CD4-positive, alpha-beta T cell (primary cell): ENCODE results near the gene GPR35. TPM values are rescaled to one million over a fixed set of nuclear protein-coding genes. Genes with fewer than 3 reads are reported as not detected.

Experiments used
- ATAC-seq: fragments of 200-7000 bp; cut with Tn5 transposase; one replicate; pipeline ENCODE4 v1.10.0; 2022; ENCODE audit warnings: mild to moderate bottlenecking; ENCODE audit not compliant: poor library complexity
- CTCF ChIA-PET: fragments of 350-600 bp; sonication (Branson Sonifier 250); formaldehyde crosslinking; loops from one replicate; lab custom pipeline; 2021; ENCODE audit warnings: antibody characterized with exemption, inconsistent platforms; lab: Charles Lee
- POLR2A ChIA-PET: fragments of 350-600 bp; sonication (Branson Sonifier 250); formaldehyde crosslinking; loops from one replicate; lab custom pipeline; 2021; ENCODE audit warnings: antibody characterized with exemption, inconsistent platforms; lab: Charles Lee
- DNase-seq, 14 experiments: peaks; one replicate each; pipeline ENCODE4 v3.0.0-alpha.2; 2013 to 2020; ENCODE audit warnings: mixed read lengths in 2 of 14
- H3K27ac ChIP-seq, 2 donors: one replicate each; pipeline versions ENCODE4 v1.5.1 to v1.7.0; 2013; ENCODE audit warnings: low read length in 2 of 2, low read depth in 1 of 2, mild to moderate bottlenecking in 1 of 2
- H3K27me3 ChIP-seq, 2 experiments: 1 replicate in 1 of 2; 2 replicates in 1 of 2; pipeline versions ENCODE4 v1.6.1 to v1.7.0; 2013; ENCODE audit warnings: low read length in 2 of 2, control low read depth in 1 of 2, mild to moderate bottlenecking in 1 of 2, moderate library complexity in 1 of 2; ENCODE audit not compliant: insufficient read depth in 2 of 2, control insufficient read depth in 1 of 2
- H3K36me3 ChIP-seq: one replicate; pipeline ENCODE4 v1.6.1; 2013; ENCODE audit warnings: low read length, control low read depth; ENCODE audit not compliant: insufficient read depth
- H3K4me1 ChIP-seq: one replicate; pipeline ENCODE4 v1.6.1; 2013; ENCODE audit warnings: low read length, control low read depth; ENCODE audit not compliant: insufficient read depth
- H3K4me3 ChIP-seq: one replicate; pipeline ENCODE4 v1.5.1; 2013; ENCODE audit warnings: mild to moderate bottlenecking, low read length, moderate library complexity
- H3K9me3 ChIP-seq, 2 experiments: 1 replicate in 1 of 2; 2 replicates in 1 of 2; pipeline versions ENCODE4 v1.6.1 to v1.7.0; 2013; ENCODE audit warnings: low read length in 2 of 2, mild to moderate bottlenecking in 2 of 2, control low read depth in 1 of 2, moderate library complexity in 1 of 2; ENCODE audit not compliant: control insufficient read depth in 1 of 2, insufficient read depth in 1 of 2
- H3K27ac Mint-ChIP-seq: one replicate; pipeline ENCODE4 v1.8.0; 2020; ENCODE audit warnings: mixed read lengths
- H3K27me3 Mint-ChIP-seq: one replicate; pipeline ENCODE4 v1.8.0; 2021; ENCODE audit warnings: mixed read lengths
- H3K36me3 Mint-ChIP-seq: one replicate; pipeline ENCODE4 v1.8.0; 2021; ENCODE audit warnings: low read depth, mixed read lengths
- H3K4me1 Mint-ChIP-seq: one replicate; pipeline ENCODE4 v1.8.0; 2021; ENCODE audit warnings: low read depth, mixed read lengths
- H3K4me3 Mint-ChIP-seq: one replicate; pipeline ENCODE4 v1.8.0; 2020; ENCODE audit warnings: mild to moderate bottlenecking, mixed read lengths
- H3K9me3 Mint-ChIP-seq: one replicate; pipeline ENCODE4 v1.8.0; 2020; ENCODE audit warnings: mixed read lengths
- CTCF ChIP-seq: fragments of 200-600 bp; IDR thresholded peaks from one replicate; pipeline ENCODE4 v1.8.0; 2022; ENCODE audit warnings: antibody characterized with exemption, mild to moderate bottlenecking
- intact Hi-C, 2 experiments: fragments of 100-400 bp; cut with DNase I in 1 of 2; cut with micrococcal nuclease in 1 of 2; formaldehyde crosslinking; loops; one replicate each; pipeline versions ENCODE4 v1.15.1 to v1.9.0; 2023 to 2025; cut with DNase I, micrococcal nuclease
- total RNA-seq, 174 experiments: library from RNA in 2 of 174; stranded (reverse) in 2 of 174; gene quantifications; one replicate each; pipeline ENCODE4 v1.2.3 and lab custom pipeline; 2021 to 2026

Gene GPR35
- total RNA-seq, 2 experiments from 2014 or later, result 7.1 to 7.2 TPM

GRCh38 chr2:240591226-240591625 is 34.1 kb upstream of the GPR35 start:
- no peak overlapping the region for H3K4me3 ChIP-seq
- H3K4me1 Mint-ChIP-seq, result peaks cover 24% of the 10 kb centered on the region
- no peaks in the 10 kb centered on the region for H3K27me3 Mint-ChIP-seq
- no peak overlapping the region for H3K27ac Mint-ChIP-seq
- ChIA-PET CTCF (no interaction called here), POLR2A (no interaction called here)
- ATAC-seq (no peak), DNase-seq (no peak)
- peaks cover 31% of the 10 kb centered on the region for H3K4me1 ChIP-seq
- TF ChIP-seq CTCF, result no peak
- no peaks in the 10 kb centered on the region for H3K9me3 Mint-ChIP-seq
- H3K4me3 Mint-ChIP-seq, result no peak overlapping the region
- H3K27me3 ChIP-seq, result no peaks in the 10 kb centered on the region
- no peak overlapping the region for H3K27ac ChIP-seq
- H3K9me3 ChIP-seq, result no peaks in the 10 kb centered on the region
- peaks cover 70% of the 10 kb centered on the region for H3K36me3 ChIP-seq
- intact Hi-C loops, result no loop called here
- peaks cover 44% of the 10 kb centered on the region for H3K36me3 Mint-ChIP-seq

GRCh38 chr2:240591784-240592183 is 33.5 kb upstream of the GPR35 start:
- ChIA-PET CTCF (no interaction called here), POLR2A (no interaction called here)
- no peaks in the 10 kb centered on the region for H3K27me3 Mint-ChIP-seq
- peak in 1 of 14 experiments; percentile 3 for DNase-seq
- Histone ChIP-seq H3K27ac (no peak overlapping the region), H3K36me3 (peaks cover 75% of the 10 kb centered on the region), H3K9me3 (no peaks in the 10 kb centered on the region), H3K4me3 (no peak overlapping the region), H3K4me1 (peaks cover 31% of the 10 kb centered on the region), H3K27me3 (no peaks in the 10 kb centered on the region)
- no peak overlapping the region for H3K27ac Mint-ChIP-seq
- H3K4me3 Mint-ChIP-seq, result no peak overlapping the region
- intact Hi-C loops, result no loop called here
- peaks cover 23% of the 10 kb centered on the region for H3K4me1 Mint-ChIP-seq
- peaks cover 43% of the 10 kb centered on the region for H3K36me3 Mint-ChIP-seq
- TF ChIP-seq CTCF, result no peak
- ATAC-seq, result no peak
- H3K9me3 Mint-ChIP-seq, result no peaks in the 10 kb centered on the region

- Histone ChIP-seq H3K9me3 (no peaks in the 10 kb centered on the region), H3K27ac (no peak overlapping the region), H3K4me3 (no peak overlapping the region), H3K36me3 (peaks cover 89% of the 10 kb centered on the region), H3K27me3 (no peaks in the 10 kb centered on the region), H3K4me1 (peaks cover 19% of the 10 kb centered on the region)
- Mint-ChIP-seq H3K4me1 (peaks cover 10% of the 10 kb centered on the region), H3K27me3 (no peaks in the 10 kb centered on the region), H3K4me3 (no peak overlapping the region), H3K9me3 (no peaks in the 10 kb centered on the region), H3K36me3 (peaks cover 33% of the 10 kb centered on the region), H3K27ac (no peak overlapping the region)
- ATAC-seq (no peak), DNase-seq (peak in 1 of 14 experiments; percentile 17)
- ChIA-PET CTCF (no interaction called here), POLR2A (no interaction called here)
- TF ChIP-seq CTCF, result no peak
- intact Hi-C loops, result no loop called here
These were observed 32.1 kb upstream of the GPR35 start for GRCh38 chr2:240593026-240593702.
